CD4-positive, alpha-beta T cell treated with Interleukin-6 for 4 hours (primary cell): Measurements from ENCODE around the gene ACAT1.
"Not testable (repeated sequence)": the region's sequence is repeated elsewhere in the genome, so short reads cannot be mapped to it uniquely, and the experiment has no call there.

Experiments used
- DNase-seq: peaks from one replicate; pipeline ENCODE4 v3.0.0-alpha.2; 2020; ENCODE audit warnings: mixed read lengths

ACAT1 gene

DNA sequence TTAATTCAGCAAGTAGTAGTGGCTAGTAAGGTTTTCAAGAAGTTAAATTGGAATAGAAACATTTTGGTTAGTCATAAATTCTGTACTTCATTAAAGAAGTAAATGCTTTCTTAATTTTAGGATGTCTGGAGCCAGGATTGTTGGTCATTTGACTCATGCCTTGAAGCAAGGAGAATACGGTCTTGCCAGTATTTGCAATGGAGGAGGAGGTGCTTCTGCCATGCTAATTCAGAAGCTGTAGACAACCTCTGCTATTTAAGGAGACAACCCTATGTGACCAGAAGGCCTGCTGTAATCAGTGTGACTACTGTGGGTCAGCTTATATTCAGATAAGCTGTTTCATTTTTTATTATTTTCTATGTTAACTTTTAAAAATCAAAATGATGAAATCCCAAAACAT, 25.8 kb downstream of the ACAT1 start:
- no peak for DNase-seq

DNA sequence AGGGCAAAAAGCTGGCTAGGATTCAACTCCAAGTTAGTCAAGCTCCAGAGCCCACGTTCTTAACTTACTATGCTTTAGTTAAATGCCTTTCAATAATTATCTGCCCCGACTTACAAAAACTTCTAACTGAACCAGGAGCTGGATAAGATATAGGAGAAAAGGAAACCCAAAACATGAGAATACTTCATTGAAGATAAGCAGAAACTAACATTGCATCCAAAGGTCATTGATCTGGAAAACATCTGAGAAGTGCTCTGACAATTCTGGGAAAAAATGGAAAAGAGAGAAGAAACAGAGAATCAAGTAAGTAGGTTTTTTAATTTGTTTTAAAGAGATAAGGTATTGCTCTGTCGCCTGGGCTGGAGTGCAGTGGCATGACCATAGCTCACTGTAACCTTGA, 27.2 kb downstream of the ACAT1 start:
- no peak for DNase-seq

DNA sequence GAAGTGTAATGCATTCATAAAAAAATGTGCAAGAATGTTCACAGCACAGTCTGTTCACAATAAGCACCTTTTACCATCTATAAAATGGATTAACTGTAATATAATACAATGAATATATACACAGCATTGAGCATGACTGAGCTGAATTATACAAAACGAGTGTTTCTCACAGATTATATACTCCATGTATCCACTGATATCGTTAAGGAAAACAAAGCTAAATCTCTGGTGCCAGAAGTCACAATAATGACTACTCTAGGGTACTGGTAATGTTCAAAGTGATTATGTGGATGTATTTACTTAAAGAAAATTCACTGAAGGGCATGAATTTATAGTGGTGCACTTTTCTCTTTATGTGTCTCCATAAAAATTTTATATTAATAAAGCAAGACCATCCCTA, 33.2 kb downstream of the ACAT1 start:
- no peak for DNase-seq

- DNase-seq, result no peak
Measured at GRCh38 chr11:108160970-108161566, 39.7 kb downstream of the ACAT1 start.

GRCh38 chr11:108162878-108163277, 41.5 kb downstream of the ACAT1 start:
- not testable (repeated sequence) for DNase-seq

GRCh38 chr11:108167624-108168023, 46.3 kb downstream of the ACAT1 start:
- no peak for DNase-seq

- no peak for DNase-seq
Measured at GRCh38 chr11:108170184-108170583, 48.8 kb downstream of the ACAT1 start.

DNA sequence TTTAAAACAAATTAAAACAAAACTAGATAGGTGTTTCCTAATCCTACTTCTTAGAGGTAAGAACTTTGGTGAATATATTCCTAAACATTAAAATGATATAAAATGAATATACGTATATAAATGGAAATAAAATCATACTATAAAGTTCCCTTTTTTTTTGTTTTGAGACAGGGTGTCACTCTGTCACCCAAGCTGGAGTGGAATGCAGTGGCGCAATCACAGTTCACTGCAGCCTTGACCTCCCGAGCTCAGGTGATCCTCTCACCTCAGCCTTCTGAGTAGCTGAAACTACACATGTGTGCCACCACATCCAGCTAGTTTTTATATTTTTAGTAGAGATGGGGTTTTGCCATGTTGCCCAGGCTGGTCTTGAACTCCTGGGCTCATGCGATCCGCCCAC, 56.2 kb downstream of the ACAT1 start:
- no peak for DNase-seq

DNA sequence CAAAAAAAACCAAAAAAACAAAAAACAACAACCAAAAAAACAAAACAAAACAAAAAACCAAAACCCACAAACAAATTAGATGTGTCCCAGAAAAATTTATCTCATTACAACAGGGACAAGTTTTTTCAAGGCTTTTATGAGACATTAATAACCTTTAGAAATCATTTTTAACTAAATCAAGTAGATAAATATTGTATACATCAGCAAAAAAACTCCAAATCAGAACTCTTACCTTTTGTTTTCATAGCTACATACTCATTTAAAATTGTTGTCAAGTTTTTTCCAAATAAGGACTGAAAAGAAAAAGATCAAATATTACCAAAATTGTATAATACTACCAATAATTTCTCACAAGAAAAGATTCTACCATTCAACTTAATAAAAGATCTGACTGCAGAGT, 72.4 kb downstream of the ACAT1 start:
- DNase-seq, result no peak

DNA sequence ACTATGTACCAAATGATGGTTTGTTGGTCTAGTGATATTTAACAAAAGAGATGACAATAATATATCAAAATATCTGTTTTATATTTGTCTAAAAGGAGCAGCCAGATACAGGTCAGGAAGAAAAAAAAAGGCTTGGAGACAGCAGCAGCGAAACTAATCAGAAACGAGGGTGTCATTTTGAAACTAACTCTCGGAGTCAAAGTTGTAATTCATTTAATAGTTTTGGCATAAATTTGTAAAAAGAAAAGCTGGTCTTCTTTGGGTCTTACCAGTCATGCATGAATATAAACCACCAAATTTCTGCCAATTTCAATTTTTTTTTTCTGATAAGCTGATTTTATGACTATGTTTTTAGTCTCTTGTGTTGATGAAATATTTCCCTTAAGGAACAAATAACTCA, 75.5 kb downstream of the ACAT1 start:
- no peak for DNase-seq
